Loucy (cell line): ENCODE results near the gene GPC5.

Experiments
- CTCF ChIP-seq: fragments of 200-600 bp; sonication (generic); conservative IDR thresholded peaks from 2 replicates; pipeline ENCODE4 v1.5.1; 2014; ENCODE audit warnings: mild to moderate bottlenecking, antibody characterized with exemption, low read length
- EZH2phosphoT487 ChIP-seq: fragments of 200-600 bp; IDR thresholded peaks from 2 replicates; pipeline ENCODE4 v1.6.1; 2018; ENCODE audit warnings: antibody characterized with exemption, mild to moderate bottlenecking, moderate library complexity, borderline replicate concordance

- TF ChIP-seq CTCF: no peak
- TF ChIP-seq EZH2phosphoT487: no peak
Observed at GRCh38 chr13:92297971-92298942, 899.8 kb downstream of the GPC5 start.
